SW 1271 (cell line): Measurements from ENCODE around the gene STT3A.

Source experiments
- DNase-seq, 2 experiments: peaks; one replicate each; lab custom pipeline; 2025; lab: John Stamatoyannopoulos, UW

STT3A gene

DNA sequence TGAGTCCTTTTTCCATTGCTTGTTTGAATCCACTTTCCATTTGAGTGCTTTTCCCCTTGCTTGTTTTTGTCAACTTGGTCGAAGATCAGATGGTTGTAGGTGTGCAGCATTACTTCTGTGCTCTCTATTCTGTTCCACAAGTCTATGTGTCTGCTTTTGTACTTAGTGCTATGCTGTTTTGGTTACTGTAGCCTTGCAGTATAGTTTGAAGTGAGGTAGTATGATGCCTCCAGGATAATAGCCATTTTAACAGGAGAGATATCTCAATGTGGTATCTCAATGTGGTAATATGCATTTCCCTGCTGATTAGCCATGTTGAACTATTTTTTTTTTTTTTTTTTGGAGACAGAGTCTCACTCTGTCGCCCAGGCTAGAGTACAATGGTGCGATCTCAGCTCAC, 71.3 kb downstream of the STT3A start:
- DNase-seq, result no peak

DNA sequence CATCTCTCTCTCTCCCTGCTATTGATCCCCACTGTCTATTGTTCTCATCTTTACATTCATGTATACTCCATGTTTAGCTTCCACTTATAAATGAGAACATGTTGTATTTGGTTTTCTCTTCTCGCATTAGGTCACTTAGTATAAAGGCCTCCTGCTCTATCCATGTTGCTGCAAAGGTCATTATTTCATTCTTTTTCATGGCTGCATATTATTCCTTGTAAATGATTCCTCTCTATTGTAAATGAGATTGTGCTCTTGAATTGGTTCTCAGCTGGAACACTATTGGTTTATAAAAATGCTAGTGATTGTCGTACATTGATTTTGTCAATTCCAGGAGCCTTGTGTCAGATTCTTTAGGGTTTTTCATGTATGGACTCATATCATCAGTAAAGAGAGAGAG, 74.5 kb downstream of the STT3A start:
- no peak for DNase-seq

DNA sequence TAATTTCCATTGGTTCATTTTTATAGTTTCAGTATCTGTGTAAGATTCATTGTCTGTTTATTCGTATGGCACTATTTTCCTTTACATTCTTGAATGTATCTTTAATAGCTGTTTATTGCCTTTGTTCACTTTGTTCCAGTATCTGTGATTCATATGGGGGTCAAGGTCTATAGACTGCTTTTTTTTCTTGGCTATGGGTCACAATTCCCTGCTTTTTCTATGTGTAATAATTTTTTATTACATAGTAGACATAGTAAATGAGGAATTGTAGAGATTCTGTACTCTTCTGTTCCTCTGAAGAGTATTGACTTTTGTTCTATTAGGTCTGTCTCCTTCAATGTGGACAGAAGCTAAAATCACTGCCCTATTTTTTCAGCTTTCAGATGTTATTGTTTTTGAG, 77.5 kb downstream of the STT3A start:
- no peak for DNase-seq

DNA sequence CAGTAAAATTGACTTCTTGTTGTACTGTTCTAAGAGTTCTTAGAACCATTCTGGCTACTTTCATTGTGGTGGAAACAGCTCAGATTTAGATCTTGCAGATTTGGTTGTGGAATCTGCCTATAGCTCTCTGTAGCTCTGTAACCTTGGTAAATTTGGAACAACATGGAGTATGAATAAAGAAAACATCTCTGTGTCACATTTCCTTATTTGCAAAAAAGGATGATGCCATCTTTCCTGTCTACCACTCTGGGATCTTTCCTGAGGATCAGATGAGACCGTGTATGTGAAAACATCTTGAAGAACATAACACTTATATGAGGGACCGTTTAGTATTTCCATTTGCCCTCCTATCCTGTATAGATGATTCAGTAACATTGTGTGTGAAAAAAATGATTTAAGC, 78.9 kb downstream of the STT3A start:
- no peak for DNase-seq
